GM12872 (cell line): ENCODE data around the gene APOE.

ENCODE experiments used
- TF ChIP-seq, protein P1 (sequence below): IDR thresholded peaks from 3 replicates; pipeline ENCODE4 v1.5.1; 2011; ENCODE audit warnings: low read depth, mild to moderate bottlenecking, low read length, moderate library complexity; ENCODE audit not compliant: insufficient read depth

APOE gene

GRCh38 chr19:44900328-44901244 lies 5.0 kb upstream of the APOE start:
- TF ChIP-seq, protein P1, sequence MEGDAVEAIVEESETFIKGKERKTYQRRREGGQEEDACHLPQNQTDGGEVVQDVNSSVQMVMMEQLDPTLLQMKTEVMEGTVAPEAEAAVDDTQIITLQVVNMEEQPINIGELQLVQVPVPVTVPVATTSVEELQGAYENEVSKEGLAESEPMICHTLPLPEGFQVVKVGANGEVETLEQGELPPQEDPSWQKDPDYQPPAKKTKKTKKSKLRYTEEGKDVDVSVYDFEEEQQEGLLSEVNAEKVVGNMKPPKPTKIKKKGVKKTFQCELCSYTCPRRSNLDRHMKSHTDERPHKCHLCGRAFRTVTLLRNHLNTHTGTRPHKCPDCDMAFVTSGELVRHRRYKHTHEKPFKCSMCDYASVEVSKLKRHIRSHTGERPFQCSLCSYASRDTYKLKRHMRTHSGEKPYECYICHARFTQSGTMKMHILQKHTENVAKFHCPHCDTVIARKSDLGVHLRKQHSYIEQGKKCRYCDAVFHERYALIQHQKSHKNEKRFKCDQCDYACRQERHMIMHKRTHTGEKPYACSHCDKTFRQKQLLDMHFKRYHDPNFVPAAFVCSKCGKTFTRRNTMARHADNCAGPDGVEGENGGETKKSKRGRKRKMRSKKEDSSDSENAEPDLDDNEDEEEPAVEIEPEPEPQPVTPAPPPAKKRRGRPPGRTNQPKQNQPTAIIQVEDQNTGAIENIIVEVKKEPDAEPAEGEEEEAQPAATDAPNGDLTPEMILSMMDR: no peak

- TF ChIP-seq, protein P1: no peak
Observed at GRCh38 chr19:44903216-44903601, 2.4 kb upstream of the APOE start.

DNA sequence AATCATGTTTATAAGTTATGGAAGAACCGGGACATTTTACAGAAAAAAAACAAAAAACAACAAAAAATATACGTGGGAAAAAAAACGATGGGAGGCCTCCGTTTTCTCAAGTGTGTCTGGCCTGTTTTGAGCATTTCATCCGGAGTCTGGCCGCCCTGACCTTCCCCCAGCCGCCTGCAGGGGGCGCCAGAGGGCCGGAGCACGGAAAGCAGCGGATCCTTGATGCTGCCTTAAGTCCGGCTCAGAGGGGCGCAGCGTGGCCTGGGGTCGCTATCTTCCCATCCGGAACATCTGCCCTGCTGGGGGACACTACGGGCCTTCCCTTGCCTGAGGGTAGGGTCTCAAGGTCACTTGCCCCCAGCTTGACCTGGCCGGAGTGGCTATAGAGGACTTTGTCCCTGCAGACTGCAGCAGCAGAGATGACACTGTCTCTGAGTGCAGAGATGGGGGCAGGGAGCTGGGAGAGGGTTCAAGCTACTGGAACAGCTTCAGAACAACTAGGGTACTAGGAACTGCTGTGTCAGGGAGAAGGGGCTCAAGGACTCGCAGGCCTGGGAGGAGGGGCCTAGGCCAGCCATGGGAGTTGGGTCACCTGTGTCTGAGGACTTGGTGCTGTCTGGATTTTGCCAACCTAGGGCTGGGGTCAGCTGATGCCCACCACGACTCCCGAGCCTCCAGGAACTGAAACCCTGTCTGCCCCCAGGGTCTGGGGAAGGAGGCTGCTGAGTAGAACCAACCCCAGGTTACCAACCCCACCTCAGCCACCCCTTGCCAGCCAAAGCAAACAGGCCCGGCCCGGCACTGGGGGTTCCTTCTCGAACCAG lies 1.8 kb upstream of the APOE start:
- TF ChIP-seq, protein P1: peak; percentile 97

DNA sequence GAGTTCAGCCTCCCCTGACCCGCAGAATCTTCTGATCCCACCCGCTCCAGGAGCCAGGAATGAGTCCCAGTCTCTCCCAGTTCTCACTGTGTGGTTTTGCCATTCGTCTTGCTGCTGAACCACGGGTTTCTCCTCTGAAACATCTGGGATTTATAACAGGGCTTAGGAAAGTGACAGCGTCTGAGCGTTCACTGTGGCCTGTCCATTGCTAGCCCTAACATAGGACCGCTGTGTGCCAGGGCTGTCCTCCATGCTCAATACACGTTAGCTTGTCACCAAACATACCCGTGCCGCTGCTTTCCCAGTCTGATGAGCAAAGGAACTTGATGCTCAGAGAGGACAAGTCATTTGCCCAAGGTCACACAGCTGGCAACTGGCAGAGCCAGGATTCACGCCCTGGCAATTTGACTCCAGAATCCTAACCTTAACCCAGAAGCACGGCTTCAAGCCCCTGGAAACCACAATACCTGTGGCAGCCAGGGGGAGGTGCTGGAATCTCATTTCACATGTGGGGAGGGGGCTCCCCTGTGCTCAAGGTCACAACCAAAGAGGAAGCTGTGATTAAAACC lies 1.1 kb upstream of the APOE start:
- TF ChIP-seq, protein P1: peak; percentile 41; the same call in 1 of the 3 replicates

- TF ChIP-seq, protein P1: no peak
Observed at GRCh38 chr19:44907613-44908012, 2.0 kb downstream of the APOE start.

- TF ChIP-seq, protein P1: no peak
Observed at GRCh38 chr19:44908074-44908835, 2.7 kb downstream of the APOE start.
